Stimulated activated memory B cell treated with anti-CD40 and anti-IgM and Interleukin-4, amounts not matched to agents 10 μg/mL and 1 μg/mL and 100 μg/mL, for 72 hours (primary cell): ENCODE results near the gene TRIM32.

Experiments
- ATAC-seq: fragments of 150-1000 bp; cut with Tn5 transposase; 2 replicates; pipeline ENCODE4 v1.10.0; 2021
- H3K27ac Mint-ChIP-seq: one replicate; pipeline ENCODE4 v1.8.0; 2022; ENCODE audit warnings: mild to moderate bottlenecking, mixed read lengths
- H3K27me3 Mint-ChIP-seq: one replicate; pipeline ENCODE4 v1.8.0; 2022; ENCODE audit warnings: mixed read lengths
- H3K36me3 Mint-ChIP-seq: one replicate; pipeline ENCODE4 v1.8.0; 2022; ENCODE audit warnings: mixed read lengths
- H3K4me1 Mint-ChIP-seq: one replicate; pipeline ENCODE4 v1.8.0; 2022; ENCODE audit warnings: mixed read lengths
- H3K4me3 Mint-ChIP-seq: one replicate; pipeline ENCODE4 v1.8.0; 2022; ENCODE audit warnings: mild to moderate bottlenecking, moderate library complexity, mixed read lengths
- H3K9me3 Mint-ChIP-seq: one replicate; pipeline ENCODE4 v1.8.0; 2022; ENCODE audit warnings: mixed read lengths

TRIM32 gene, protein sequence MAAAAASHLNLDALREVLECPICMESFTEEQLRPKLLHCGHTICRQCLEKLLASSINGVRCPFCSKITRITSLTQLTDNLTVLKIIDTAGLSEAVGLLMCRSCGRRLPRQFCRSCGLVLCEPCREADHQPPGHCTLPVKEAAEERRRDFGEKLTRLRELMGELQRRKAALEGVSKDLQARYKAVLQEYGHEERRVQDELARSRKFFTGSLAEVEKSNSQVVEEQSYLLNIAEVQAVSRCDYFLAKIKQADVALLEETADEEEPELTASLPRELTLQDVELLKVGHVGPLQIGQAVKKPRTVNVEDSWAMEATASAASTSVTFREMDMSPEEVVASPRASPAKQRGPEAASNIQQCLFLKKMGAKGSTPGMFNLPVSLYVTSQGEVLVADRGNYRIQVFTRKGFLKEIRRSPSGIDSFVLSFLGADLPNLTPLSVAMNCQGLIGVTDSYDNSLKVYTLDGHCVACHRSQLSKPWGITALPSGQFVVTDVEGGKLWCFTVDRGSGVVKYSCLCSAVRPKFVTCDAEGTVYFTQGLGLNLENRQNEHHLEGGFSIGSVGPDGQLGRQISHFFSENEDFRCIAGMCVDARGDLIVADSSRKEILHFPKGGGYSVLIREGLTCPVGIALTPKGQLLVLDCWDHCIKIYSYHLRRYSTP

DNA sequence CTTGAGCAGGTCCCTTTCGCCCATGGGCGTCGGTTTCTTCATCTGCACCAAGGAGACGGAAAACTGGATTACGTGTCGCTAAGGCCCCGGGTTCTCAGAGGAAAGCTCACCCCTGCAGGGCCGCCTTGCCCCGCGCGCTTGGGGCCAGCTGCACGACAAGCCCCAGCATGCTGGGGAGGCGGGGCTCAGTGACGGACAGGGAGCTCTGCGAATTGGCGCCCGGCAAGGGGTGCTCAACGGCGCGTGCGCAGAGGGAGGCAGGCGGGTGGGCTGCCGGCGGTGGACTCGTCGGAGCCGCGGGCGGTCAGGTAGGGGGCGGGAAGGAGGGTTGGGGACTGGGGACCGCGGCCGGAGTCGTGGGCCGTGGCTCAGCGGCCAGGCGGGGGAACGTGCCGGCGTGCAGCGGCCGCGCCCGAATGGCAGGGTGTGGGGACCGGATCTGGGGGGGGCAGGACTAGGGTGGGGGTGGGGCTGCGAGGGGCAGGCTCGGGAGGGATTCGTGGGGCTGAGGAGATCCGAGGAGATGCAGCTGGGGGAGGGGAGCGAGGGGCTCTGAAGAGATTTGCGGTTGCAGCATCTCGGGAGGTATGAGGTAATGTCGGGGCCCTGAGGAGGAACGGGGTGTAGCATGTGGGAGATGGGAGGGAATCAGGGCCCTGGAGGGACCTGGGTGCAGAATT lies at the start of gene TRIM32:
Gene TRIM32 (plus strand): TSS at position 232 of the 680 bp plus-strand sequence. CDS start 10,438 bp downstream, outside the sequence.
- H3K4me1 Mint-ChIP-seq, result peaks cover 53% of the 10 kb centered on the region
- peaks cover 6% of the 10 kb centered on the region for H3K36me3 Mint-ChIP-seq
- peaks cover 2% of the 10 kb centered on the region for H3K9me3 Mint-ChIP-seq

DNA sequence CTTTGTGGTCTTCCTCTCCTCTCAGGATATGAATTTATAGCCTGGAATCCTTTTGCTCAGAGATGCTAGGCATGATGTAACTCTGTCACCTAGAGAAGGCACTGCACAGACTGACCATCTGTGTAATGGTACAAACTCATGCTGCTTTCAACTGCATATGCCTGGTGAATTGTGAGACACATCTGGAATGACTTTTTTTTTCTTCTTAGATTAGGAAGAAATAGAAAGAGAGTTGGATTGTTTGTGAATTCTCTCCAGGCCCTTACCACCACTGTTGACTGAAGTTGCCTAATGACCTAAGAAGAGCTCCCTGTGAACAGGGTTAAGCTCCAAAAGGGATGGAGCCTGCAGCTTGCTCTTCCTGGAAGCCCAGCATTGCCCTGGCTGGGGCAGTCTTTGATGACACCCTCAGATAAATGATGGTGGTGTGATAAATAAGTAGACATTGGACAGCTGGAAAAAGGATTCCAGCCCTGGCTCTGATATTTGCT lies 47.8 kb upstream of the TRIM32 start:
- Mint-ChIP-seq H3K27me3 (no peaks in the 10 kb centered on the region), H3K9me3 (no peaks in the 10 kb centered on the region), H3K36me3 (no peaks in the 10 kb centered on the region), H3K4me1 (no peaks in the 10 kb centered on the region), H3K4me3 (no peak overlapping the region), H3K27ac (no peak overlapping the region)
- no peak for ATAC-seq

More for the DNA sequence above, at the start of gene TRIM32:
- H3K27me3 Mint-ChIP-seq, result no peaks in the 10 kb centered on the region
- peak; percentile 99 for ATAC-seq
- H3K4me3 Mint-ChIP-seq, result peak within 1 kb of the TSS; percentile 89
- peak within 1 kb of the TSS; percentile 77 for H3K27ac Mint-ChIP-seq

DNA sequence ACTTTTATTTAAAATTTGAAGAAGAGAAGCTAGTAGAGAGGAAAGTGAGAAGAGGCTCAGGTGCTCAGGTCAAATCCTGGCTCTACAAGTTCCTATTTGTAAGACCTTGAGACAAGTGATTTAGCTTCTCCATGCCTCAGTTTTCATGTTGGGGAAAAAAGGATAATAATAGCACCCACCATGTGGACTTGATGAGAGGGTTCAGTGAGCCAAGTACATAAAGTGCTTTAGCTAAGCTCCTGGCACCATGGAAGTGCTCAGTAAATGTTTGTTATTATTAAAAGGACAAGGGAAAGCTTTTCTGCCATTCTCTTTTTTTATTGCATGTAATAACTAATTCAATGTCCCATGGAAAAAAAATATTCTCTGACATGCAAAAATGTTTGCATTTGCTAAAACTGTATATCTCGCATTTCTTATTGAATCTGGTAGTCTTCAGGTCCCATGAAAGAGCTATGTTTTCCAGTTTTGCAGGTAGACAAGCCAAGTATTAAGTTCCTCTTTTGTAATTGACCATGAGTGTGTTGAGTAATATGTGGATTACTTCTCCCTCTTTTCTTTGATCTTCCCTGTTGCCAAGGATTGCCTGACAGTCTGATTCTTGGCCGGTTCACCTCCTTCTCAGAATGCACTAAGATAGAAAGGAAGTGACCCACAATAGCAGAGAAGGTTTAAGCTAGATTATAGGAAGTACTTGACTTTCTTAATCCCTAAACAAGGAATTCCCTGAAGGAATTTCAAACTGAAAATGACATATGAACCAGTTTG lies 45.6 kb upstream of the TRIM32 start:
- Mint-ChIP-seq H3K27me3 (no peaks in the 10 kb centered on the region), H3K27ac (no peak overlapping the region), H3K36me3 (no peaks in the 10 kb centered on the region), H3K4me1 (no peaks in the 10 kb centered on the region), H3K9me3 (no peaks in the 10 kb centered on the region), H3K4me3 (no peak overlapping the region)
- ATAC-seq, result no peak

- Mint-ChIP-seq H3K4me1 (no peaks in the 10 kb centered on the region), H3K27me3 (no peaks in the 10 kb centered on the region), H3K4me3 (no peak overlapping the region), H3K36me3 (no peaks in the 10 kb centered on the region), H3K9me3 (no peaks in the 10 kb centered on the region), H3K27ac (no peak overlapping the region)
- no peak for ATAC-seq
Observed at GRCh38 chr9:116643691-116644090, 43.4 kb upstream of the TRIM32 start.

GRCh38 chr9:116644091-116644688 lies 42.9 kb upstream of the TRIM32 start:
- H3K9me3 Mint-ChIP-seq, result no peaks in the 10 kb centered on the region
- H3K4me3 Mint-ChIP-seq, result no peak overlapping the region
- no peaks in the 10 kb centered on the region for H3K36me3 Mint-ChIP-seq
- no peaks in the 10 kb centered on the region for H3K4me1 Mint-ChIP-seq
- no peak for ATAC-seq
- no peak overlapping the region for H3K27ac Mint-ChIP-seq
- no peaks in the 10 kb centered on the region for H3K27me3 Mint-ChIP-seq

GRCh38 chr9:116646661-116647514 lies 40.2 kb upstream of the TRIM32 start:
- Mint-ChIP-seq H3K9me3 (no peaks in the 10 kb centered on the region), H3K4me1 (no peaks in the 10 kb centered on the region), H3K27me3 (no peaks in the 10 kb centered on the region), H3K27ac (no peak overlapping the region), H3K4me3 (no peak overlapping the region), H3K36me3 (peaks cover 16% of the 10 kb centered on the region)
- peak; percentile 45 for ATAC-seq

GRCh38 chr9:116647515-116647809 lies 39.6 kb upstream of the TRIM32 start:
- no peak overlapping the region for H3K4me3 Mint-ChIP-seq
- no peaks in the 10 kb centered on the region for H3K4me1 Mint-ChIP-seq
- peaks cover 16% of the 10 kb centered on the region for H3K36me3 Mint-ChIP-seq
- no peaks in the 10 kb centered on the region for H3K9me3 Mint-ChIP-seq
- no peak overlapping the region for H3K27ac Mint-ChIP-seq
- ATAC-seq, result no peak
- H3K27me3 Mint-ChIP-seq, result no peaks in the 10 kb centered on the region

DNA sequence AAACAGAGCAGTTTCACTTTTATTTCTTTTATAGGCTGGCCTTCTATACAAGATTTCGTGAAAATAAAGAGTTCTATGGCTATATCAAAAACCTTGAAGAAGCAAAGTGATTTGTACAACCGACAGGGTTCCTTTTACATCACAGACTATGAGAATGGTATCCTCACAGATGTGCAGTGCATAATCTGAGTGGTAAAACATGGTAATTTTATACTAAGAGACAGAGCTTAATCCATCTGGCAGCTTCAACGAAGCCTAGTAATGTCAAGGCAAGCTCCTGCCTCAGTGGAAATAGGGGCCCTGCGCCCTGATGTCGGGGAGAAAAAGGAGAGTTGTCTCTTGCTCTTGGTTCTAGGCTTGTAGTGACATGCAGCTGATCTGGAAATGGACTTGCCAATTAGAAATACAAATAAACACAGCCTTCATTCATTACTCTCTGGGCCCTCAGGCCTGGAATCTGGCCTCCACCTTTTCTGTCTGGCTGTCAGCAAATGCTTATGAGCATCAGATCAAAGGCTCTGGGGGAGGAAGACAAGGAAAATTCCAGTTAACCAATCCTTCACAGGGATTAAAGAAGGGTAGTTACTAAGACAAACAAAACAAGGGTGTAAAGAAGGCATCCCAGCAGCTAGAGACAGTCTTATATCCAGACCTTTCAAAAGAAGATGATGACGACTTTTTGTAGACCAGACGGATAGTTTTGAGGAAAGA lies 33.6 kb upstream of the TRIM32 start:
- no peak for ATAC-seq
- Mint-ChIP-seq H3K36me3 (peaks cover 16% of the 10 kb centered on the region), H3K4me3 (no peak overlapping the region), H3K27ac (no peak overlapping the region), H3K27me3 (no peaks in the 10 kb centered on the region), H3K9me3 (no peaks in the 10 kb centered on the region), H3K4me1 (no peaks in the 10 kb centered on the region)

DNA sequence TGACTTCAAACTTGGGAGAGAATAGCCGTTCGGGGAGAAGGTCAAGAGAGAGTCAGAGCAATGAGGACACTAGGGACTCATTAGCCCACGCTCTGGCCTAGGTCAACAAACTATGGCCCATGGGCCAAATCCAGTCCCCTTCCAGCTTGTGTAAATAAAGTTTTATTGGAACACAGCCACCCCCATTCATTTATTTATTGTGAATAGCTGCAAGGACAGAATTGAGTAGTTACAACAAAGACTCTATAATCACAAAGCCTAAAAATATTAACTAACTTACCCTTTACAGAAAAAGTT lies 33.1 kb upstream of the TRIM32 start:
- H3K4me3 Mint-ChIP-seq, result no peak overlapping the region
- H3K36me3 Mint-ChIP-seq, result peaks cover 16% of the 10 kb centered on the region
- H3K9me3 Mint-ChIP-seq, result no peaks in the 10 kb centered on the region
- no peaks in the 10 kb centered on the region for H3K4me1 Mint-ChIP-seq
- H3K27me3 Mint-ChIP-seq, result no peaks in the 10 kb centered on the region
- no peak for ATAC-seq
- no peak overlapping the region for H3K27ac Mint-ChIP-seq

GRCh38 chr9:116656501-116656971 lies 30.6 kb upstream of the TRIM32 start:
- H3K36me3 Mint-ChIP-seq, result peaks cover under 1% of the 10 kb centered on the region
- no peaks in the 10 kb centered on the region for H3K4me1 Mint-ChIP-seq
- no peaks in the 10 kb centered on the region for H3K9me3 Mint-ChIP-seq
- no peak overlapping the region for H3K4me3 Mint-ChIP-seq
- H3K27ac Mint-ChIP-seq, result no peak overlapping the region
- H3K27me3 Mint-ChIP-seq, result no peaks in the 10 kb centered on the region
- no peak for ATAC-seq

GRCh38 chr9:116656977-116657376 lies 30.1 kb upstream of the TRIM32 start:
- H3K4me3 Mint-ChIP-seq, result no peak overlapping the region
- H3K9me3 Mint-ChIP-seq, result no peaks in the 10 kb centered on the region
- H3K4me1 Mint-ChIP-seq, result no peaks in the 10 kb centered on the region
- H3K36me3 Mint-ChIP-seq, result no peaks in the 10 kb centered on the region
- H3K27me3 Mint-ChIP-seq, result no peaks in the 10 kb centered on the region
- H3K27ac Mint-ChIP-seq, result no peak overlapping the region
- no peak for ATAC-seq

GRCh38 chr9:116658265-116658664 lies 28.8 kb upstream of the TRIM32 start:
- Mint-ChIP-seq H3K27ac (no peak overlapping the region), H3K4me3 (no peak overlapping the region), H3K4me1 (no peaks in the 10 kb centered on the region), H3K27me3 (no peaks in the 10 kb centered on the region), H3K9me3 (no peaks in the 10 kb centered on the region), H3K36me3 (no peaks in the 10 kb centered on the region)
- no peak for ATAC-seq

DNA sequence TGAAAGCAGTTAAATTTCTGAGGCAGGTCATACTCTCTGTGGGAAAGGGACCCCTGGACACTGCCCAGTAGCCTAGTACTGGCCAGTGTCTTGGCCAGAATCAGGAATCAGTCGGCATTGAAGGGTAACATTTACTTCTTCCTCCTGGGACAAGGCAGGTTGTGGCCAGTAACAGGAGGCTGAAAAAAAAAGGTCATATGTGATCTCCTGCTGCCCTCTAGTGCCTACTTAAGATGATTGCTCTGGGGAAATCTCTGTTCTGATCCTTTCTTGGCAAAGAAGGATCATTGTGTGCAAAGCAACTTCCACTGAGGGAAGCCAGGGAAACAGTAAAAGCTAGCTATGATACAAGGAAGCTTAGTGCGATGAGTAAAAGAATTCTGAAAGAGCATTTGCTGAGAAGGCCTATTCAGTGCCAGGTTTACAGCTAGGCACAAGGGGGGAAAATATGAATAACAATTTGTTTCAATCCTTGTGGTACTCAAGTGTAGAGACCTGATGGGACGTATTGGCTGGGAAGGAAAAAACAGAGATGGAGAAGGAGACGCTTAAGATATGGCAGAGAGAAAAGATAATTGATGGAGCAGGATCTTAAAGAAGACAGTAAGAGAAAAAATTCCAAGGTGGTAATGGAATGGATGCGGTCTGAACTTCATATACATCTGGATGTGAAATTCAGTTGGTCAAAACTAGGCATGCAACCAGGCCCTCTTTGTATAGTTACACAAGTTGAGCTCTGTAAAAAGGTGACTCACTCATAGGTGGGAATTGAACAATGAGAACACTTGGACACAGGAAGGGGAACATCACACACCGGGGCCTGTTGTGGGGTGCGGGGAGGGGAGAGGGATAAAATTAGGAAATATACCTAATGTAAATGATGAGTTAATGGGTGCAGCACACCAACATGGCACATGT lies 25.8 kb upstream of the TRIM32 start:
- Mint-ChIP-seq H3K4me3 (no peak overlapping the region), H3K36me3 (no peaks in the 10 kb centered on the region), H3K27me3 (no peaks in the 10 kb centered on the region), H3K27ac (no peak overlapping the region), H3K4me1 (no peaks in the 10 kb centered on the region), H3K9me3 (no peaks in the 10 kb centered on the region)
- peak; percentile 55 for ATAC-seq
